Sigmoid colon (tissue), 4 donors: Measurements from ENCODE around the gene H2AZ2.

ENCODE experiments used
- EP300 ChIP-seq, 4 donors: sonication (generic); formaldehyde crosslinking; IDR thresholded peaks; one replicate each; pipeline ENCODE4 v1.6.1; 2017; ENCODE audit warnings: antibody characterized with exemption in 4 of 4
- POLR2AphosphoS5 ChIP-seq, 4 donors: sonication (generic); formaldehyde crosslinking; IDR thresholded peaks; one replicate each; pipeline ENCODE4 v1.6.1; 2017; ENCODE audit warnings: antibody characterized with exemption in 4 of 4
- TF ChIP-seq, protein P1 (sequence below), 4 experiments: fragments of 450-650 bp in 3 of 4; fragments of 200-600 bp in 1 of 4; IDR thresholded peaks; one replicate each; pipeline ENCODE4 v1.5.1; 2016 to 2019; ENCODE audit warnings: antibody characterized with exemption in 4 of 4, mild to moderate bottlenecking in 3 of 4, moderate library complexity in 2 of 4

DNA sequence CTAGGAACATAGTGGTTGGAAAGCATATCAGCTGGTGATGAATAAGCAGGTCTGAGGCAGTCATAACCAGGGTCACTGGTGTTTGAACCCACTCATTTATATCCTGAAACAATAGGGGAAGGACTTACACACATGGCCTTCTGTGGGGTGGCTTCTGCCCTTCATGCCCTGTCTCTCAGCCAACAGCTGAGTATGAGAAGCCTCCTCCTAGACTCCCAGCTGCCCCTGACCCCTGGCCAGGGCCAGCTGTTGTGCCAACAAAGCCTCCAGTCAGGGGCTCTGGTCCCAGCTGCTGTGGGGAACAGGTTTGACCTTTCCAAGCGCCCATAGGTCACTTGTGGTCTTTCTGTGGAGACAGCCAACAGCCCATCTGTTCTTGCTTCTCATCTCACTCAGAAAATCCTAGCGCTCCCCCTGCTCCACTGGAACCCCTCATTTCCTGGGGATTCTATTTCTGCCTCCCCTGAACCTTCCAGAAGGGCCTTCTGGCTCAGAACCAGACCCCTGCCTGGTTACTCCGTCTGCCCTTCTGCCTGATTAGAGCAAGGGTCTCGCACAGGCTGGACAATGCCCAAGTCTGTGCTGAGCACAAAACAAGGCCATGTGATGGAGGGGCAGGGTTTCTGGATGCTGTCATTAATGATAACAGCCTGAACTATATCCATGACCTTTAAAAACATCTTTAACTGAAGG lies 47.1 kb upstream of the H2AZ2 start:
- TF ChIP-seq, protein P1, sequence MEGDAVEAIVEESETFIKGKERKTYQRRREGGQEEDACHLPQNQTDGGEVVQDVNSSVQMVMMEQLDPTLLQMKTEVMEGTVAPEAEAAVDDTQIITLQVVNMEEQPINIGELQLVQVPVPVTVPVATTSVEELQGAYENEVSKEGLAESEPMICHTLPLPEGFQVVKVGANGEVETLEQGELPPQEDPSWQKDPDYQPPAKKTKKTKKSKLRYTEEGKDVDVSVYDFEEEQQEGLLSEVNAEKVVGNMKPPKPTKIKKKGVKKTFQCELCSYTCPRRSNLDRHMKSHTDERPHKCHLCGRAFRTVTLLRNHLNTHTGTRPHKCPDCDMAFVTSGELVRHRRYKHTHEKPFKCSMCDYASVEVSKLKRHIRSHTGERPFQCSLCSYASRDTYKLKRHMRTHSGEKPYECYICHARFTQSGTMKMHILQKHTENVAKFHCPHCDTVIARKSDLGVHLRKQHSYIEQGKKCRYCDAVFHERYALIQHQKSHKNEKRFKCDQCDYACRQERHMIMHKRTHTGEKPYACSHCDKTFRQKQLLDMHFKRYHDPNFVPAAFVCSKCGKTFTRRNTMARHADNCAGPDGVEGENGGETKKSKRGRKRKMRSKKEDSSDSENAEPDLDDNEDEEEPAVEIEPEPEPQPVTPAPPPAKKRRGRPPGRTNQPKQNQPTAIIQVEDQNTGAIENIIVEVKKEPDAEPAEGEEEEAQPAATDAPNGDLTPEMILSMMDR (IDR thresholded peaks at IDR 0.05), result no peak
- TF ChIP-seq POLR2AphosphoS5 (IDR thresholded peaks at IDR 0.05) (no peak), EP300 (IDR thresholded peaks at IDR 0.05) (no peak)
